Endometrium (tissue), 2 donors: ENCODE results near the gene MTG2.

Source experiments
- FAIRE-seq: peaks from 2 replicates; lab custom pipeline; 2012; peaks lifted over from hg19 to GRCh38; lab: Jason Lieb, UNC
- donor health status: control.
- donor health status: control.

MTG2 gene

DNA sequence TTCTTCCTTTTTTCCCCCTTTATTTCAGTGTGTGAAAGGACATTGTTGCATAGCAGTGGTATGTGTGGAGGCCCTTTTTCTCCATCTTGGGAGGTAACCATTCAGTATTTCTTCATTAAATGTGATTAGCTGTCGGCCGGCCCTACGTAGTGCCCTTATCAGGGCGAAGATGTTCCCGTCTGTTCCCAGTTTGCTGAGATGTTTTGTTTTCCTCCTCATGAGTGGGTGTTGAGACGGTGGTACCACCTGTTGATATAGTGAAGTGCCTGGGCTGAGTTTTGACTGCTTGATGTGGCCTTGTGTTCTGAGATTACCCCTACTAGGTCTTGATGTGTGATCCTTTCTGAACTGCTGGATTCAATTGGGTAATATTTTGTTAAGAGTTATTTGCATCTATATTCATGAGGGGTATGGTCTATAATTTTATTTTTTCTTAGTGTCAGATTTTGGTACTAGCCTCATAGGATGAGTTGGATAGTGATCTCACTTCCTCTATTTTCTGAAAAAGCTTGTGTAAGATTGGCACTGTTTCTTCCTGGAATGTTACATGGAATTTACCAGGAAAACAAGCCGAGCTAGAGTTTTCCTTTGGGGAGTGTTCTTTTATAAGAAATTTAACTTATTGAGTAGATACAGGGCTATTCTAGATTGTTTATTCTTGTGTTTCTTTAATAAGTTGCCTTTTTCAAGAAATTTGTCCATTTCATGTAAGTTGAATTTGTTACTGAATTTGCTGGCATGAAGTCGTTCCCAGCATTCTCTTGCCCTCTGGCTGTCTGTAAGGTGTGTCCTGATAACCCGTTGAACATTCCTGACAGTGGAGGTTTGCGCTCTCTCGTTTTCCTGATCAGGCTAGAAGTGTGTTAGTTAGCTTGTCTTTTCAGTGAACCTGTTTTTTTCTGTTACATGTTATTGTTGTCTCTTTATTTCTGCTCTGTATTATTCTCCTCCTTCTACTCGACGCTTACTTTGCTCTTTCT is 4.3 kb downstream of the MTG2 start:
- FAIRE-seq = no peak

DNA sequence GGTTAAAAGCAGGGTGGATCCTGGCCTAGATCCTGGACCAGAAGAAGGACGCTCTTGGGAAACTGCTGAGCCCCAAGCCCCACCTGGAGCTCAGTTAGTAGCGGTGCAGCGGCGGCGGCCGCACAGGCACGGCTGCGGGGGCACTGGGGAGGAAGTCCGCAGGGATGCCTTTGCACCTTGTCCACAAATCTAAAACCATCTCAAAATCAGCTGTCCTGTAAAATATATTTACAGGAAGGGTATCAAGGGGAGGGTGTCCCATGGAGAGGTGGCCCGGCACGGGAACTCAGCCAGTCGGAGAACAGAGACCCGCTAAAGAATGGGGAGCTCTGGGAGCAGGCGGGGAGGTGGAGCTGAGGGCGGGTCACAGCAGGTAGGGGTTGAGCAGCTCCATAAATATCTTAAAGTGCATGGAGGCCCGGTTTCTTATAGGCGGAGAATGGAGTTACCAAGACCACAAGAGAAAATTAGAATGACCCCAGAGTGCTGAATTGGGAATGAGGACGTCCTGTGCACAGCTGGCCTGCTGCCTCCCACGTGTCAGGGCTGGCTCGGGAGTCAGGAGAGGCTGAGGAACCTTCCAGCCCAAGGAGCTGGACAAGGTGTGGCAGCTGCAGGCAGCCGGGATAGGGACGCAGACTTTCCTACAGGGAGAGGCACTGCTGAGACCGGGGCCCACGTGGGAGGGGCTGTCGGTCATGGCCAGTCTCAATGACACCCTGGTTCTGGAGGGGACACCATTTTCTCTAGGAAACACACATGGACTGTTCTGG is 8.0 kb downstream of the MTG2 start:
- FAIRE-seq = no peak

DNA sequence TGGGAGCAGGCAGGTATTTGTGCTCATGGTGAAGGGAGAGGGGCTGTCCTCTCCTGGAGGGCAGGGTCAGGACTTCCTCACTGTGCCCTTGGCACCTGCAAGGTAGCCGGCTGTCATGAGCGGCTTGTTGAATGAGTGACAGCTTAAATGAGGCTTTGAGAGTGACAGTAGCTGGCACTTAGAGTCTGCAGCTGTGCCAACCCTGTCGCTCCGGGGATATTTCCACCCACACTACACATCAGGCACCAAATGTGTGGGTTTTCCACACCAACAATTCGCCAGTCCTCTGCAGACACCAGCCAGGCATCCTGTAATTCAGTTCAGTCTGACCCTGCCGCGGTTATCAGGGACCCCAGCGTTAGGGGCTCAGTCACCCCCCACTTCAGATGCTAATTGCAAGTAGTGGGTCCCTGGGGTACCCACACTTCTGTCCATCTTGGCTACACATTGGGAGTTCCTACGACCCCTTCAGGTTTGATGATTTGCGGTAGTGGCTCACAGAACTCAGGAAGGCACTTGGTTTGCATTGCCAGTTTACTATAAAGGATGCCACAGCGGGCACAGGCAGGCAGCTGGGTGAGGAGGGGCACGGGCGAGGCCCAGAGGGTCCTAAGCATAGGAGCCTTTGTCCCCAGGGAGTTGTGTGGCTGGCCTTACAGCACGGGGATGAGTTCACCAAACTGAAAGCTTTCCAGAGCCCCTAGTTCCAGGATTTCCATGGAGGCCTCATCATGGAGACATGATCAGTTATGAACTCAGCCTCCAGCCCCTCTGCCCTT is 9.1 kb downstream of the MTG2 start:
- FAIRE-seq = no peak

DNA sequence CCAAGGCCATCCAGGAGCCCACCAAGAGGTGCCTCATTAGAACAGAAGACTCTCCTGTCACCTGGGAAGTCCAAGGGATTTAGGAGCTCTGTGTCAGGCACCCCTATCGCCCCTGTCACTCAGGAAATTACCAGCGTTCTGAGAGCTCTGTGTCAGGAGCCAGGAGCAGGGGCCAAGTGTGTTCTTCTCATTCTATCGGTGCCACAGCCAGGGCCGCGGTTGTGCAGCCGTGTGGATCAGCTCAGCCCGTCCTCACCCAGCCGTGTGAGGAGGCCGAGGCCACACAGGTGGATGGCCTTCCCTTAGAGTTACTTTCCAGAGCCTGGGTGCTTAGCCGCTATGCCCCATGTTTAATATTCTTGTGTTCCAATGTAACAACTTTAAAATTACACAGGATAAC is 9.8 kb downstream of the MTG2 start:
- FAIRE-seq = no peak

DNA sequence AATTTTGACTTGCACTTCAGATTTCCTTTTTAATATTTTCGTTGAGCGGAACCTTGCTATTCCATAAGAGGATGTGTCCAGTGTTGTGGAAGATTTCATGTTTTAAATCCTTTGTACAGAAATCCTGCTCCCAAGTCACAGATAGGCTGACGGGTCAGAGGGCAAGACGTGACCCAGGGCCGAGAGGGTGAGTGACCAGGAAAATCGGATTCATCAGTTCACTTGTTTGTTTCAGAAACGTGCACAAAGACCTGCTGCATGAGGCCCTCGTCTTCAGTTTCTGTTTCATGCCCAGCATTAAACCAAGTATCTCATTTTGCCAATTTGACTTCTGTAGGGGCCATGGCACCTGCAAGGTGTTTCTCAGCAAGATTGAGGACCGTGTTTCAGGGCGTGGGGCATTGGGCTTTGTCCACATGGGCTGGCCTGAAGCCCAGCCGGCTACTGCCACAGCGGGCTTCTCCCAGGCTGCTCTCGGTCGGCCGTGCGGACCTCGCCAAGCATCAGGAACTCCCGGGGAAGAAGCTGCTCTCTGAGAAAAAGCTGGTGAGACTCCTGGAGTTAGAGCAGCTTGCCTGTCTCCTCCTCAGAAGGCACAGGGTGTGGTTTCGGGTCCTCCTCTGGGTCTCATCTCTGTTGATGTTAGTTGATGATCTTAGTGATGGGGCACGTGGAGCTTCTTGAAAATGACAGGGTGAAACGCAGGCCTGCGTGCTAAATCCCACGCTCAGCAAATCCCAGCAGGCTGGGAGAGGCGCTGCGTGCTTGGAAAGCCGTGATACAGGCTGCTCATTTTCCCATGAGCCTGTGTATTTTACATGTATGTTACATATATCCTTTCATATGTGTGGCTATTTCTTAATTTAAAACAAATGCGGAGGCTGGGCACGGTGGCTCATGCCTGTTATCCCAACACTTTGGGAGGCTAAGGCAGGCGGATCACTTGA is 10.5 kb downstream of the MTG2 start:
- FAIRE-seq = no peak

DNA sequence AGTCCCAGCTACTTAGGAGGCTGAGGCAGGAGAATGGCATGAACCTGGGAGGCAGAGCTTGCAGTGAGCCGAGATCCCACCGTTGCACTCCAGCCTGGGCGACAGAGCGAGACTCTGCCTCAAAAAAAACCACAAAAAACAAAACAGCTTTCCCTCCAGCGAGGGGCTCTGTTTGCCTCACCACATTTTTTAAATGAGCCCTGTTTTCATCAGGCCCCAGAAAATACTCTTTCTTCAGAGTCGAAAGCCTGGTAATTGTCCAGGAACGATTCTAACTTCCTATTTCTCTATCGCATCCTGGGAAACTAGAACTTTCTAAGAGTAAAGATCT is 12.2 kb downstream of the MTG2 start:
- no peak for FAIRE-seq

DNA sequence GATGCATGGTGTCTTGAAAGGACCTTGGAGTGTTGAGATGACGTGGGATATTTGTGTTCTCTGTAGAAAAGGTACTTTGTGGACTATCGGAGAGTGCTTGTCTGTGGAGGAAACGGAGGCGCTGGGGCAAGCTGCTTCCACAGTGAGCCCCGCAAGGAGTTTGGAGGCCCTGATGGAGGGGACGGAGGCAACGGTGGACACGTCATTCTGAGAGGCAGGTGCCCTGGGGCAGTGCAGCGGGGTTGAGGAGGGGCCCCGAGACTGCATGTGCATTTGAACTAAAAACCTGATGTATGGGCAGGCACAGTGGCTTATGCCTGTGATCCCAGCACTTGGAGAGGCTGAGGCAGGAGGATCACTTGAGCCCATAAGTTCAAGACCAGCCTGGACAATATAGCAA is 12.9 kb downstream of the MTG2 start:
- no peak for FAIRE-seq

DNA sequence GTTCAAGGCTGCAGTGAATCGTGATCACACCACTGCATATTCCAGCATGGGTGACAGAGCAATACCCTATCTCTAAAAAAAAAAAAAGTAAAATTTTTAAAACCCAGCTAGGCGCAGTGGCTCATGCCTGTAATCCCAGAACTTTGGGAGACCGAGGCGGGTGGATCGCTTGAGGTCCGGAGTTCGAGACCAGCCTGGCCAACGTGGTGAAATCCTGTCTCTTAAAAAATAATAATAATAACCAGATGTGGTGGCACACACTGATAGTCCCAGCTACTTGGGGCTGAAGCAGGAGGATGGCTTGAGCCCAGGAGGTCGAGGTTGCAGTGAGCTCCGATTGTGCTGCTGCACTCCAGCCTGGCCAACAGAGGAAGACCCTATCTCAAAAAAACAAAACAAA is 13.5 kb downstream of the MTG2 start:
- FAIRE-seq = no peak

DNA sequence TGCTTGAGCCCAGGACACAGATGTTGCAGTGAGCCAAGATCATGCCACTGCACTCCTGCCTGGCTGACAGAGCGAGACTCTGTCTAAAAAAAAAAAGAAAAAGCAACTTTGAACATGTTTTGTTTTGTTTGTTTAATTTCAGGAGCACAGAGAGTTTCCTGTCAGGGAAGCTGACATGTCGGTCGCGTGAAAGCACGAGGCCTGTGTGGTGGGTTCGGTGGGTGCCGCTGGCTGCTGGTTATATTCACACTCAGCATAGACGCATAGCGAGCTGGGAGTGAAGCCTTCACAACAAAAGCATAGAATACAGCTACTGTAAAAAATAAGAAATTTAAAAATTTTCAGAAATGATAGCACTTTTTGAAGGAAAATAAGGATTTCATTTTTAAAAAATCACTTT is 14.5 kb downstream of the MTG2 start:
- no peak for FAIRE-seq

DNA sequence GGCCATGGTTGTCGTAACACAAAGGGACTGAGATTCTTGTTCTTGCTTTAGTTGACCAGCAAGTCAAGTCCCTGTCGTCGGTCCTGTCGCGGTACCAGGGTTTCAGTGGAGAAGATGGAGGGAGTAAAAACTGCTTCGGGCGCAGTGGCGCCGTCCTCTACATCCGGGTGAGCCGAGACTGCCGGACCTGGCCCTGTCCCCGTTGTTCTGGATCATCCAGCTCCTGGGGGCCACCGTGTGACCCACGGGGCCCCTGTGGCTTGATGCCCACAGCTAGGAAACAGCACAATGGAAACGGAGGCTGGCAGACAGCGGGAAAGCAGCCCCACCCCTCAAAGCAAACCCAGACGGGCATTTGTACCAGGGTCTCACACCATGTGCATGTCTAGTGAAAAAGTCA is 15.0 kb downstream of the MTG2 start:
- no peak for FAIRE-seq

DNA sequence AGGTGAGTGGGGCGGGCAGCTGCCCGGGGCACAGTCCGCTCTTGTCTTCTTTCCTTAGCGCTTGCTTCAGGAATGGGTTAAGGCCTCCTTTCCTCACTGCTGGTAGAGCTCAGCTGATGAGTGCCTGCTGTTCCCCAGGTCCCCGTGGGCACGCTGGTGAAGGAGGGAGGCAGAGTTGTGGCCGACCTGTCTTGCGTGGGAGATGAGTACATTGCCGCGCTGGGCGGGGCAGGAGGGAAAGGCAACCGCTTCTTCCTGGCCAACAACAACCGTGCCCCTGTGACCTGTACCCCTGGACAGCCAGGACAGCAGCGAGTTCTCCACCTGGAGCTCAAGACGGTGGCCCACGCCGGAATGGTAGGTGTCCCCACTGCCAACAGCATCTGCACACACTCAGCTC is 15.7 kb downstream of the MTG2 start:
- no peak for FAIRE-seq

DNA sequence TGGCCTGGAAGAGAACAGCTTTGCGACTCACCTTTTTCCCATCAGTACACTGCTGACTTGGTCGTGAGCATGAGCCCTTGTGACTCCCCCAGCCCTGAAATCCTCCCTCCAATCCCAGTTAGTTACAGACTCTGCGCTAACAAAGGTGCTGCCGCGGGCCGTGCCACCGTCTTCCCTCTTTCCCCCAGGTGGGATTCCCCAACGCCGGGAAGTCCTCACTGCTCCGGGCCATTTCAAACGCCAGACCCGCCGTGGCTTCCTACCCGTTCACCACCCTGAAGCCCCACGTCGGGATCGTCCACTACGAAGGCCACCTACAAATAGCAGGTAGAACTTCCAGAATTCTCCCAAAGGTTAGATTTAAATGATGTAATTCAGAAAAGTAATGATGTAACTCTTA is 16.1 kb downstream of the MTG2 start:
- FAIRE-seq = no peak

DNA sequence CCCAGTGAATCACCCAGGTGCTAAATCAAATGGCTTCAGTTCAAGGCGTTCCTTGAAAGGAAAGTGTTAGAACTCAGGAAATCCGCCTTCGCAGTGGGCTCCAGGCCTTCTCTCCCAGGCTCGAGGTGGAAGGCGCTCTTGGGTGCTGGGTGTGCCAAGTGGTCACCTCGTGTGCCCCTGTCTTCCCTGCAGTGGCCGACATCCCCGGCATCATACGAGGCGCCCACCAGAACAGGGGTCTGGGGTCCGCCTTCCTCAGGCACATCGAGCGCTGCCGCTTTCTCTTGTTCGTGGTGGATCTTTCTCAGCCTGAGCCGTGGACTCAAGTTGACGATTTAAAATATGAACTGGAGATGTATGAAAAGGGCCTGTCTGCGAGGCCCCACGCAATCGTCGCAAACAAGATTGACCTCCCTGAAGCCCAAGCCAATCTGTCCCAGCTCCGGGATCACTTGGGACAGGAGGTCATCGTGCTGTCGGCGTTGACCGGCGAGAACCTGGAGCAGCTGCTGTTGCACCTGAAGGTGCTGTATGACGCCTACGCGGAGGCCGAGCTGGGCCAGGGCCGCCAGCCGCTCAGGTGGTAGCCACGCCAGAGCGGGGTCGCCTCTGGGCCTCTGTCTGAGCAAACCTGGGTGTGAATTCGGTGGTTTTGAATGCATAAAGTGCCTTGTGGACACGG is 17.8 kb downstream of the MTG2 start:
- no peak for FAIRE-seq

DNA sequence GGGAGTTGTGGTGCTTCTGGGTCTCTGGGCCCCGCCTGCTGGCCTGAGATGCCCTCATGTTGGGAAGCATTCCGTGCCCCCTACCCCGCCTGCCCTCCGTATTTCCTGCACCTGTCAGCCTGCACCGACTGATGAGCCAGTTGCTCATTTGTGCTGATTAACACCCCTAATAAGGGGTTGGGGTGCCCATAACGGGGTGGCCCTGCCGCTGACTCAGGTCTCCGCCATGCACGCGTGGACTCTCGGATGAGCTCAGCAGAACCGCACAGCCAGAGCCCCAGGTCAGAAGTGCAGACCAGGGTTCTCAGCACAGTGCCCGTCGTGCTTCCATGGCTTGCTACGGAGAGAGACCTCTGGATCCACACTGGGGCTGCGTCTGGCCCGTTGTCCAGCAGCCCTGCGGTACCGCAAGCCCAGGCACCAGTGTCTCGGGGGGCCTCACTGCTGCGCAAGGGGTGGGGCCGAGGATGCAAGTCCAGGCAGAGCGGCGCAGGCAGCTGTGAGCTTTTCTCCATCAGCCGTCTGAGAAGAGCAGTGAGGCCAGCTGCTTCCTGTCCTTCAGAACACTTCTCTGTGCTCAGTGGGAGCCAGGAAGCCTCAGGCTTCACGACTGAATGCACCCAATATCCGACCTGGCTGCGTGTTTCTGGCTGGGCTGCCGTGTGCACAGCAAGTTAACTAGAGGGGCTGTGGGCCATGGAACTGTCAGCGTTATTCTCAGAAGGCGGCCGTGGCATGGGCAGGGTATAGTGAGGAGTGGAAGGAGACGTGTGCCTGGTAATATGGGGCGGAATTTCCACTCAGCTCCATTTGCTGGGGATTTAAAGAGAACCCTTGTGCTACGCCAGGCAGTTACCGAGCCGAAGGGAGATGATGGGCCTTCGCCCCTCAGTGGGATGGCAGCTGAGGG is 18.6 kb downstream of the MTG2 start:
- no peak for FAIRE-seq

DNA sequence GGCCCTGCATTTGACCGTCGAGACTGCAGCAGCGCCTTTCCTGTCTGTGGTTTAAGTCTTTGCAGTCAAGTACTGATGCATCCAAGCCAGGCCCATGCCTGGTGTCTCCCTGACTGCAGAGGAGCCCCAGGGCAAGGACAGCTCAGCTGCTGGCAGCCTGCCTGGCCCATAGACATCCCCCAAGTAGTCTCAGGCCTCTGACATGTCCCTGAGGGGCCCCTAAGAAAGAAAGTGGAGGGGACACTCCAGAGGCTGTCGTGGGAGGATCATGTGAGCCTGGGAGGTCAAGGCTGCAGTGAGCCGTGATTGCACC is 19.2 kb downstream of the MTG2 start:
- FAIRE-seq = no peak

DNA sequence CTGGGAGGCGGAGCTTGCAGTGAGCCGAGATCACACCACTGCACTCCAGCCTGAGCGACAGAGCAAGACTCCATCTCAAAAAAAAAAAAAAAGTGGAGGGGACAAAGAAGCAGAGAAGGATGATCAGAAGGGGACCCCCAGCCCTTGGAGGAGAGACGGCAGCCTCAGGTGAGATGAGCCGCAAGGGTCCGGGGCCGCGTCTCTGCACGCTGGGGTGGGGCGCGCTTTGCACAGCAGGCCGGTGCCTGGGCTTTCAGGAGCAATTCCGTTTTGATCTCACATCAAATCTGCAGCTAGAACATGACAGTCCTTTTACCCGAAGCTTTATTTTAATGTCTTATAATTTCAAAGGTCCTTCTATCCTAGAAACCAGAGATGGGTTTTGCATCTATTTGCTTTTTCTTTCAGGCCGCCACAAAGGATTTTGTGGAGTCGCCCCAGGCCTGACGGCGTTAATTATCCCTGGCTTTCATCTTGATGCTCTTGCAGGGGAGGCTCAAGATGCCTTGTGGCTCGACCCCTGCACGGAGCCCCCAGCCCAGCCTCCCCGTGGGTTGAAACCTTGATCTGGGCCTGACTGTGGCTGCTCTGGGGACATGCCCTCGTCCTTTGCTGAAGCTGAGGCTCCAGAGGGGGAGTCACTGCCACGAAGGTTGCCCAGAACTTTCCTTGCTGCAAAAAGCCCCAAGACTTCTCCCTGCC is 20.0 kb downstream of the MTG2 start:
- FAIRE-seq = no peak

DNA sequence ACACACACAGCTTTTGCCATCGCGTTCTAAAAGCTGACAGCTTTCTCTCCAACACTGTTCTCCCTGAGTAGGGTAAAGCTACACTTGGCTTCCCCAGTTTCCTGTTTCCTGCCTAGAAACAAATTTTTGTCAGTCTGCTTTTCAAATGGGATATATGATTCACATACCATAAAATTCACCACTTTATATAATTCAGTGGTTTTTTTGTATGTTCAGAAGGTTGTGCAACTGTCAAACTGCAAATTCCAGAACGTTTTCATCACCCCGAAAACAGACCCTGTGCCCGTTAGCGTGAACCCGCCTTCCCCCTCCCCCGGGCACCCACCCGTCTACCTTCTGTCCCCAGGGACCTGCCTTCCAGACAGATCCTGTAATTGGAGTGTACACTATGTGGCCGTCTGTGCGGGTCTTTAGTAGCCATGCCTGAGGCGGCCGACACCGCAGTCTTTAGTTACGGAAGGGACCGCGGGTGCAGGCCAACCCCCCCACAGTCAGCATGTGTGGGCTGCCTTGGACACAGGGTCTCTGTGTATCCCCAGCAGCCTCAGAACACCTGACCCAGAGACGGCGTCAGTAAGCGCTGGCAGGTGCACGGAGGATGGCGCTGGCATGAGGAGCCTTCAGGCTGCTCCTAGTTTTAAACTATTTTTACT is 20.7 kb downstream of the MTG2 start:
- FAIRE-seq = no peak

DNA sequence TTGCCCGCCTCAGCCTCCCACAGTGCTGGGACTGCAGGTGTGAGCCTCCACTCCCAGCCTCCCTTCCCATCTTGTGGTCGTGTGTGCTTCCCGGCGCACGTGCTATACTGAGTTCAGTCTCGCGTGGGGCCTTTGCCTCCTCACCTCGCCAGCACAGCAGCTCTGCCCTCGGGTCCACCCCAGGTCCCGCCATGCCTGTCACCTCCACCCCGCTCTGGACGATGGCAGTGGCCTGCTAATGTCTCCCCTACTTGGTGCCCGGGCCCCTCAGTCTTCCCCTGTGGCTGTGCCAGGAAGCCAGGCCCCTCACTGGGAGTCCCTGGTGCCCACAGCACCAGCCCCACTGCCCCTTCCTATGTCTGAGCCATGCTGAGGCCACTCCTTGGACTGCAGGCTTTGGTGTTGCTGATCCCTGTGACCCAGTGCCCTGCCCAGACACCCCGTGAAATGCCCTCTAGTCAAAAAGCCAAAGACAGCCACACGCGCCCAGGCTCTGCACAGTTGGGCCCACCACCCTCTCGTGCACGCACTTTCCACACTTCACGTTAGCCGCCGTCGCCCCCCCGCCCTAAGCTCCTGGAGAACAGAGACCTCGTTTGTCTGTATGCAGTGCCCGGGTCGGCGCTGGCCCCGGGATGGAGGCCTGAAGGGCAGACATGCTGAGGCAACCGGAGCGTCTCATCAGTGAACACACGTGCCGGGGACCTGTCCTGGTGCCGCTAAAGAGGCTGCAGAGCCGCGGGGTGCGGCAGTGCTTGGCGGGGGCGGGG is 23.0 kb downstream of the MTG2 start:
- no peak for FAIRE-seq
